DOHH2 (cell line): ENCODE measurements around the gene RNU6-1.

ENCODE experiments used
- H3F3A ChIP-seq: fragments of 200-600 bp; sonication (generic), shearing (Covaris generic); 2 replicates; pipeline ENCODE4 v1.6.0; 2016; ENCODE audit warnings: antibody characterized with exemption, mild to moderate bottlenecking; ENCODE audit not compliant: control insufficient read depth, insufficient read depth
- H3K27ac ChIP-seq: fragments of 200-600 bp; sonication (generic); 2 replicates; pipeline ENCODE4 v1.5.1; 2014; ENCODE audit warnings: low read depth, mild to moderate bottlenecking, low read length, moderate library complexity
- H3K27me3 ChIP-seq: fragments of 200-600 bp; sonication (generic); 2 replicates; pipeline ENCODE4 v1.6.1; 2014; ENCODE audit warnings: mild to moderate bottlenecking, low read length, mixed read lengths; ENCODE audit not compliant: control insufficient read depth
- H3K36me3 ChIP-seq: fragments of 200-600 bp; sonication (generic); 2 replicates; pipeline ENCODE4 v1.6.1; 2014; ENCODE audit warnings: mild to moderate bottlenecking, low read length, moderate library complexity, mixed read lengths; ENCODE audit not compliant: control insufficient read depth
- H3K4me1 ChIP-seq: fragments of 200-600 bp; sonication (generic); 2 replicates; pipeline ENCODE4 v1.6.1; 2014; ENCODE audit warnings: mild to moderate bottlenecking, low read length, mixed read lengths; ENCODE audit not compliant: control insufficient read depth
- H3K4me2 ChIP-seq: fragments of 200-600 bp; sonication (generic); 2 replicates; pipeline ENCODE4 v1.6.0; 2014; ENCODE audit warnings: mild to moderate bottlenecking, low read length, moderate library complexity
- H3K4me3 ChIP-seq: fragments of 200-600 bp; sonication (generic); 2 replicates; pipeline ENCODE4 v1.5.1; 2014; ENCODE audit warnings: mild to moderate bottlenecking, low read length, mixed read lengths
- H3K79me2 ChIP-seq: fragments of 200-600 bp; sonication (generic); 2 replicates; pipeline ENCODE4 v1.6.1; 2014; ENCODE audit warnings: mild to moderate bottlenecking, low read length, mixed read lengths; ENCODE audit not compliant: control insufficient read depth
- H3K9me2 ChIP-seq: fragments of 200-600 bp; sonication (generic); replicated peaks from 2 replicates; pipeline ENCODE4 v1.6.1; 2014; ENCODE audit warnings: mild to moderate bottlenecking, low read length, mixed read lengths; ENCODE audit not compliant: control insufficient read depth
- H3K9me3 ChIP-seq: fragments of 200-600 bp; sonication (generic); 2 replicates; pipeline ENCODE4 v1.6.1; 2014; ENCODE audit warnings: antibody characterized with exemption, low read length, mixed read lengths; ENCODE audit not compliant: control insufficient read depth, insufficient read depth
- H4K20me1 ChIP-seq: fragments of 200-600 bp; sonication (generic); 2 replicates; pipeline ENCODE4 v1.6.0; 2014; ENCODE audit warnings: low read depth, mild to moderate bottlenecking, antibody characterized with exemption, low read length, moderate library complexity; ENCODE audit not compliant: control insufficient read depth, insufficient read depth
- CTCF ChIP-seq: fragments of 200-600 bp; sonication (generic); IDR thresholded peaks from one replicate; pipeline ENCODE4 v1.5.1; 2014; ENCODE audit warnings: antibody characterized with exemption, mild to moderate bottlenecking, low read depth, low read length; ENCODE audit not compliant: poor library complexity, severe bottlenecking
- EZH2phosphoT487 ChIP-seq: fragments of 200-600 bp; sonication (generic); IDR thresholded peaks from 2 replicates; pipeline ENCODE4 v1.6.1; 2017; ENCODE audit warnings: borderline replicate concordance, mild to moderate bottlenecking, antibody characterized with exemption, low read length, moderate library complexity, mixed read lengths

Gene RNU6-1

GRCh38 chr15:67792250-67792942, 47.4 kb downstream of the RNU6-1 start:
- Histone ChIP-seq H3K79me2 (no peaks in the 10 kb centered on the region), H3K27me3 (no peaks in the 10 kb centered on the region), H3K4me3 (no peak overlapping the region), H3F3A (peaks cover 1% of the 10 kb centered on the region; the same call in 1 of the 2 replicates), H3K4me2 (no peak overlapping the region), H3K36me3 (no peaks in the 10 kb centered on the region), H3K9me2 (no peaks in the 10 kb centered on the region), H3K27ac (no peak overlapping the region), H4K20me1 (no peaks in the 10 kb centered on the region), H3K4me1 (peaks cover 32% of the 10 kb centered on the region), H3K9me3 (peaks cover 4% of the 10 kb centered on the region)
- TF ChIP-seq EZH2phosphoT487 (no peak), CTCF (no peak)

DNA sequence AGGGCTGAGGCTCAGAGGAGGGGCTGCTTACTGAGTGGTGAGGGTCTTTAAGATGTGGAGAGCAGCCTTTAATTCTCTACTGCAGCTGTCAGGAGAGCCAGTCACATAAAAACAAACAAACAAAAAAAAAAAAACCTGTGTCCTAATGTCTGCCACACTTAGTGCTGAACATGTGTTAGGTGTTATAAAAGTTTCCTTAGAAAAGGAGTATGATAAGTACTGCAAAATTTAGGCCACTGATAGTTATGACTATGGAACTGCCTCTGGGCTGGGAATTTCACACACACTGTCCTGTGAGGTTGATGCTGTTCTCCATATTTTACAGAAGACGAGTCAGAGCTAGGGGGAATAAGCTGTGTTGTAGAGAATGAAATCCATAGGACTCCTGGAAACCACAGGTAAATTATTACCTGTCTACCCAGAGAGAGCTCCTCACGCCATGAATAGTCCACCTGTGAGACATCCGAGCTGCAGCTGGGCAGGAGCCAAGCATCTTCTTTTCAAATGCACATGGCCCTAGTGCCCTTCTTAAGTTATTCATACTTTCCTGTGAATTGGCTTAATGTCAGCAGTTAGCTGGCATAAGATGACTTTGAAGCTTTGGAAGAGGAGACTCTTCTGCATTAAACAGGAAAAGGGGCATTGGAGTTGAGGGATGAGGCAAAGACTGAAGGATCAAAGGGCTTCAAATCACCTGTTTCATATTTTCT, 49.1 kb downstream of the RNU6-1 start:
- Histone ChIP-seq H3K4me1 (peaks cover 38% of the 10 kb centered on the region), H4K20me1 (no peaks in the 10 kb centered on the region), H3K36me3 (no peaks in the 10 kb centered on the region; the same call in 1 of the 2 replicates), H3K27me3 (no peaks in the 10 kb centered on the region), H3K4me3 (no peak overlapping the region), H3K9me3 (peaks cover 4% of the 10 kb centered on the region), H3F3A (peaks cover 7% of the 10 kb centered on the region), H3K79me2 (no peaks in the 10 kb centered on the region), H3K4me2 (no peak overlapping the region), H3K9me2 (no peaks in the 10 kb centered on the region), H3K27ac (no peak overlapping the region)
- TF ChIP-seq CTCF = no peak
